Nephron (organoid): ENCODE data around the gene DPRX.

Experiments
- H3K27ac Mint-ChIP-seq, 3 experiments: 2 replicates each; pipeline ENCODE4 v1.8.0; 2020; ENCODE audit warnings: mixed read lengths in 3 of 3, mild to moderate bottlenecking in 2 of 3, moderate library complexity in 1 of 3
- H3K27me3 Mint-ChIP-seq: 2 replicates; pipeline ENCODE4 v1.8.0; 2021; ENCODE audit warnings: low read depth, mild to moderate bottlenecking, moderate library complexity, mixed read lengths
- H3K36me3 Mint-ChIP-seq: 2 replicates; pipeline ENCODE4 v1.8.0; 2020; ENCODE audit warnings: low read depth, mixed read lengths
- H3K4me1 Mint-ChIP-seq: 2 replicates; pipeline ENCODE4 v1.8.0; 2020; ENCODE audit warnings: mixed read lengths
- H3K4me3 Mint-ChIP-seq, 3 experiments: 2 replicates each; pipeline ENCODE4 v1.8.0; 2020; ENCODE audit warnings: mild to moderate bottlenecking in 3 of 3, mixed read lengths in 3 of 3, moderate library complexity in 2 of 3
- H3K9me3 Mint-ChIP-seq: 2 replicates; pipeline ENCODE4 v1.8.0; 2020; ENCODE audit warnings: mixed read lengths
- TF ChIP-seq, protein P1 (sequence below), 3 experiments: fragments of 200-600 bp; sonication (generic); IDR thresholded peaks; one replicate each; pipeline ENCODE4 v1.5.0; 2021; ENCODE audit warnings: antibody characterized with exemption in 3 of 3; ENCODE audit not compliant: unreplicated experiment in 3 of 3

Gene DPRX, protein sequence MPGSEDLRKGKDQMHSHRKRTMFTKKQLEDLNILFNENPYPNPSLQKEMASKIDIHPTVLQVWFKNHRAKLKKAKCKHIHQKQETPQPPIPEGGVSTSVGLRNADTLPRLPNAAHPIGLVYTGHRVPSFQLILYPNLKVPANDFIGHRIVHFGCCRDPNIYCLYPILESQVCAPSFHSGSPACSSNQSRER

DNA sequence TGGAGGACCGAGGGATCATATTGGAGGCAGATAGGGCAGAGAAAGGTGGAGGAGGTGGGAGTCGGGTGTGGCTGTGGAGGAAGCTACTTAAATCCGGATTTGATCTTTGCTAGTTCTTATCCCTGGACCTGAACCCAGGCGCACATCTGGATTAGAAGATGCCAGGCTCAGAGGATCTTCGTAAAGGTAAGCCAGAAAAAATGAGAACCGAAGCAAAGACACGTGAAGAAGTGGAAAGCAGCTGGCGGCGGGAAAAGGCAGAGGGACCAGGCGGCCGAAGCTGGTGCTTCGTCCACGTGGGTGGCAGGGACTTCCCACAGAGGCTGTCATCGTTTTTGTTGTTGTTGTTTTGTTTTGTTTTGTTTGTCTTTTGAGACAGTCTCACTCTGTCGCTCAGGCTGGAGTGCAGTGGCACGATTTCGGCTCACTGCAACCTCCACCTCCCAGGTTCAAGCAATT, at the start of gene DPRX:
TSS of gene DPRX (plus strand) at position 51 of the 459 bp plus-strand sequence. CDS start at position 159, 108 bp downstream.
- Mint-ChIP-seq H3K9me3 (no peaks in the 10 kb centered on the region), H3K4me1 (no peaks in the 10 kb centered on the region), H3K4me3 (no peak within 1 kb of the TSS), H3K36me3 (no peaks in the 10 kb centered on the region), H3K27ac (no peak within 1 kb of the TSS), H3K27me3 (no peaks in the 10 kb centered on the region)
- TF ChIP-seq, protein P1, sequence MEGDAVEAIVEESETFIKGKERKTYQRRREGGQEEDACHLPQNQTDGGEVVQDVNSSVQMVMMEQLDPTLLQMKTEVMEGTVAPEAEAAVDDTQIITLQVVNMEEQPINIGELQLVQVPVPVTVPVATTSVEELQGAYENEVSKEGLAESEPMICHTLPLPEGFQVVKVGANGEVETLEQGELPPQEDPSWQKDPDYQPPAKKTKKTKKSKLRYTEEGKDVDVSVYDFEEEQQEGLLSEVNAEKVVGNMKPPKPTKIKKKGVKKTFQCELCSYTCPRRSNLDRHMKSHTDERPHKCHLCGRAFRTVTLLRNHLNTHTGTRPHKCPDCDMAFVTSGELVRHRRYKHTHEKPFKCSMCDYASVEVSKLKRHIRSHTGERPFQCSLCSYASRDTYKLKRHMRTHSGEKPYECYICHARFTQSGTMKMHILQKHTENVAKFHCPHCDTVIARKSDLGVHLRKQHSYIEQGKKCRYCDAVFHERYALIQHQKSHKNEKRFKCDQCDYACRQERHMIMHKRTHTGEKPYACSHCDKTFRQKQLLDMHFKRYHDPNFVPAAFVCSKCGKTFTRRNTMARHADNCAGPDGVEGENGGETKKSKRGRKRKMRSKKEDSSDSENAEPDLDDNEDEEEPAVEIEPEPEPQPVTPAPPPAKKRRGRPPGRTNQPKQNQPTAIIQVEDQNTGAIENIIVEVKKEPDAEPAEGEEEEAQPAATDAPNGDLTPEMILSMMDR (IDR thresholded peaks at IDR 0.05; ENCODE audit: unreplicated experiment in 3 of 3): no peak

- H3K9me3 Mint-ChIP-seq: peaks cover 27% of the 10 kb centered on the region
- no peak overlapping the region for H3K4me3 Mint-ChIP-seq
- TF ChIP-seq, protein P1 (IDR thresholded peaks at IDR 0.05; ENCODE audit: unreplicated experiment in 3 of 3): no peak
- H3K36me3 Mint-ChIP-seq: peaks cover 32% of the 10 kb centered on the region
- H3K27ac Mint-ChIP-seq: no peak overlapping the region
- H3K4me1 Mint-ChIP-seq: no peaks in the 10 kb centered on the region
- H3K27me3 Mint-ChIP-seq: no peaks in the 10 kb centered on the region
Measured at GRCh38 chr19:53583181-53583580, 48.6 kb upstream of the DPRX start.

DNA sequence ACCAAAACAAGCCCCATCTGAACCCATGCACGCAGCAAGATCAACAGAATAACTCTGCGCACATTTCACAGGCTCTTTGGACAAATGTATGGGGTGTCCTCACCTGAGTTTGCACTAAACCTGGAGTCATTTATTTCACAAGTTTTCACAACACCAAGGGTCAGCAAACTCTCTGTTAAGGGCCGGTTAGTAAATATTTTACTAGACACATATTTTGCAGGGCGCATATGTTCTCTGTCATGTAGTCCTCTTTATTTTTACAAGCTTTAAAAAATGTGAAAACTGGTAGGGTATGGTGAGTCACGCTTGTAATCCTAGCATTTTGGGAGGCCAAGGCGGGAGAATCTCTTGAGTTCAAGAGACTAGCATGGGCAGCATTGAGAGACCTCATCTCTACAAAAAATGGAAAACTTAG, 45.5 kb upstream of the DPRX start:
- Mint-ChIP-seq H3K4me3 (no peak overlapping the region), H3K9me3 (peaks cover 11% of the 10 kb centered on the region)

DNA sequence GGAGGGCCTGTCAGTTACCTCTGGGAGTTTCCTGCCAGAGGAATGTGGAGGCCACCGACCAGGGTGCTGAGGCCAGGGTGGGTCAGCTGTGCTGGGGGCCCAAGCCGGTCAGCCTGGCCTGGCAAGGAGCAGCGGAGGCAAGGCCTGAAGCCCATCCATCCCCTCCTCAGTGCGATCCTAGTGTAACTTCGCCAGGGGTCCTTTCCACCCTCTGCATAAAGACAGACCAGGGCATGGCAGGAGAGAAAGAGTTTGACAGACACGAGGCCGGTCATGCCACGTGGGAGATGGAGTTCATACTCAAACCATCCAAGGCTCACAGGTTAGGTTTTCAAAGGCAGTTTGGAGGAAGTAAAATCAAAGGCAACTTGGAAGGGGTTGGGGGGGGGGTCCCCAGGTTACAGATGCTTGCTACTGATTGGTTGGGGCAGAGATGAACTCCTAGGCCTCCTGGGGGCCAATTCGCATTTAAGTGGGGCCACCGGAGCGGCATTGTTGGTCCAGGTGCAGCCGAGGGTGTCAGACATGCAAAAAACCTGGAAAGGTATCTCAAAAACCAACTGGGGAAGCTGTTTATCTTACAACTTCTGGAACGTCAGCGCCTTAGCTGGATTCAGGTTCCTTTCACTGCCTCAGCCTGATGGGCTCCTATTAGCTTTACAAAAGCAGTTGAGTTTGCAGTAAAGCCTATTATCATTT, 36.8 kb upstream of the DPRX start:
- H3K36me3 Mint-ChIP-seq: no peaks in the 10 kb centered on the region
- H3K27me3 Mint-ChIP-seq: peaks cover 7% of the 10 kb centered on the region
- no peak overlapping the region for H3K4me3 Mint-ChIP-seq
- H3K4me1 Mint-ChIP-seq: no peaks in the 10 kb centered on the region
- H3K9me3 Mint-ChIP-seq: no peaks in the 10 kb centered on the region
- no peak overlapping the region for H3K27ac Mint-ChIP-seq
- TF ChIP-seq, protein P1 (IDR thresholded peaks at IDR 0.05; ENCODE audit: unreplicated experiment in 3 of 3): no peak

More for the DNA sequence above, 45.5 kb upstream of the DPRX start:
- no peaks in the 10 kb centered on the region for H3K4me1 Mint-ChIP-seq
- H3K36me3 Mint-ChIP-seq: peaks cover under 1% of the 10 kb centered on the region
- TF ChIP-seq, protein P1 (IDR thresholded peaks at IDR 0.05; ENCODE audit: unreplicated experiment in 3 of 3): no peak
- H3K27ac Mint-ChIP-seq: no peak overlapping the region
- H3K27me3 Mint-ChIP-seq: no peaks in the 10 kb centered on the region

- H3K27me3 Mint-ChIP-seq: peaks cover 7% of the 10 kb centered on the region
- H3K36me3 Mint-ChIP-seq: no peaks in the 10 kb centered on the region
- no peaks in the 10 kb centered on the region for H3K9me3 Mint-ChIP-seq
- H3K27ac Mint-ChIP-seq: no peak overlapping the region
- H3K4me3 Mint-ChIP-seq: no peak overlapping the region
- TF ChIP-seq, protein P1 (IDR thresholded peaks at IDR 0.05; ENCODE audit: unreplicated experiment in 3 of 3): no peak
- no peaks in the 10 kb centered on the region for H3K4me1 Mint-ChIP-seq
Measured at GRCh38 chr19:53595510-53595867, 36.3 kb upstream of the DPRX start.

- Mint-ChIP-seq H3K9me3 (no peaks in the 10 kb centered on the region), H3K4me1 (no peaks in the 10 kb centered on the region), H3K4me3 (no peak overlapping the region), H3K36me3 (no peaks in the 10 kb centered on the region), H3K27me3 (peaks cover 7% of the 10 kb centered on the region), H3K27ac (no peak overlapping the region)
- TF ChIP-seq, protein P1 (IDR thresholded peaks at IDR 0.05; ENCODE audit: unreplicated experiment in 3 of 3): no peak
Measured at GRCh38 chr19:53596056-53596455, 35.7 kb upstream of the DPRX start.
